OCI-LY3 (cell line): ENCODE measurements around the gene DCUN1D4.

Source experiments
- H2AFZ ChIP-seq: fragments of 200-600, 300-600 bp; shearing (Covaris generic); 2 replicates; pipeline ENCODE4 v1.6.0; 2014; ENCODE audit warnings: antibody characterized with exemption, low read depth, low read length
- H3K27ac ChIP-seq: fragments of 200-600, 300-600 bp; sonication (generic); 2 replicates; pipeline ENCODE4 v1.5.1; 2014; ENCODE audit warnings: mild to moderate bottlenecking, low read length, moderate library complexity, mixed read lengths
- H3K27me3 ChIP-seq: fragments of 200-600, 300-600 bp; sonication (generic); 2 replicates; pipeline ENCODE4 v1.6.1; 2014; ENCODE audit warnings: low read depth, low read length, mixed read lengths
- H3K36me3 ChIP-seq: fragments of 200-600, 300-600 bp; sonication (generic); replicated peaks from 2 replicates; pipeline ENCODE3; 2014; ENCODE audit warnings: low read depth, low read length, mixed read lengths
- H3K4me1 ChIP-seq: fragments of 300-600, 200-600 bp; sonication (generic); 2 replicates; pipeline ENCODE4 v1.6.1; 2014; ENCODE audit warnings: low read length, mixed read lengths
- H3K4me2 ChIP-seq: fragments of 200-600, 300-600 bp; sonication (generic); 2 replicates; pipeline ENCODE4 v1.6.1; 2014; ENCODE audit warnings: low read length, mixed read lengths
- H3K4me3 ChIP-seq: fragments of 300-600, 200-600 bp; sonication (generic); 2 replicates; pipeline ENCODE4 v1.5.1; 2014; ENCODE audit warnings: antibody characterized with exemption, mild to moderate bottlenecking, low read length, moderate library complexity
- H3K79me2 ChIP-seq: fragments of 300-600, 200-600 bp; shearing (Covaris generic); 2 replicates; pipeline ENCODE4 v1.6.1; 2014; ENCODE audit warnings: mild to moderate bottlenecking, low read length, mixed read lengths
- H3K9ac ChIP-seq: fragments of 300-600, 200-600 bp; shearing (Covaris generic); 2 replicates; pipeline ENCODE4 v1.6.0; 2014; ENCODE audit warnings: mild to moderate bottlenecking, low read length, moderate library complexity
- H3K9me3 ChIP-seq: fragments of 200-600, 300-600 bp; shearing (Covaris generic); 2 replicates; pipeline ENCODE4 v1.6.1; 2014; ENCODE audit warnings: low read length, mixed read lengths; ENCODE audit not compliant: insufficient read depth
- H4K20me1 ChIP-seq: fragments of 200-600, 300-600 bp; sonication (generic); 2 replicates; pipeline ENCODE4 v1.6.1; 2016; ENCODE audit warnings: low read length, mixed read lengths; ENCODE audit not compliant: insufficient read depth
- CTCF ChIP-seq: fragments of 200-600, 300-600 bp; sonication (generic); IDR thresholded peaks from 2 replicates; pipeline ENCODE4 v1.5.1; 2014; ENCODE audit warnings: antibody characterized with exemption, low read length, low read depth
- EZH2phosphoT487 ChIP-seq: fragments of 200-600 bp; shearing (Covaris generic); IDR thresholded peaks from 2 replicates; pipeline ENCODE4 v1.6.1; 2018; ENCODE audit warnings: antibody characterized with exemption, mixed run types, low read depth

DCUN1D4 gene

GRCh38 chr4:51842554-51843308, at the start of gene DCUN1D4:
DCUN1D4 (plus strand) TSS chr4:51843153; CDS start chr4:51843243, 90 bp downstream.
- Histone ChIP-seq H3K27ac (peak within 1 kb of the TSS; percentile 73), H3K4me1 (peaks cover 9% of the 10 kb centered on the region; the same call in 1 of the 2 replicates), H3K27me3 (no peaks in the 10 kb centered on the region), H3K4me3 (peak within 1 kb of the TSS; percentile 88), H3K79me2 (peaks cover 41% of the 10 kb centered on the region), H3K9ac (peak within 1 kb of the TSS; percentile 81), H3K9me3 (no peaks in the 10 kb centered on the region), H2AFZ (peak within 1 kb of the TSS; percentile 98), H3K4me2 (peak within 1 kb of the TSS; percentile 95), H3K36me3 (no peaks in the 10 kb centered on the region), H4K20me1 (0 out of 2 replicates have a peak, but pooled peaks cover 8% of the 10 kb centered on the region)
- TF ChIP-seq EZH2phosphoT487 (no peak), CTCF (no peak)

- no peaks in the 10 kb centered on the region for H3K79me2 ChIP-seq
- no peak for TF ChIP-seq CTCF
- TF ChIP-seq EZH2phosphoT487, result no peak
- H3K27me3 ChIP-seq, result no peaks in the 10 kb centered on the region
- peaks cover 4% of the 10 kb centered on the region; the same call in 1 of the 2 replicates for H3K9me3 ChIP-seq
- no peak overlapping the region for H3K9ac ChIP-seq
- H4K20me1 ChIP-seq, result no peaks in the 10 kb centered on the region
- no peaks in the 10 kb centered on the region for H3K36me3 ChIP-seq
- H3K4me1 ChIP-seq, result no peaks in the 10 kb centered on the region
- no peak overlapping the region for H3K4me2 ChIP-seq
- no peak overlapping the region for H3K27ac ChIP-seq
- H2AFZ ChIP-seq, result no peak overlapping the region
- no peak overlapping the region for H3K4me3 ChIP-seq
Measured at GRCh38 chr4:51820443-51821234, 22.3 kb upstream of the DCUN1D4 start.

GRCh38 chr4:51825341-51825740, 17.6 kb upstream of the DCUN1D4 start:
- no peaks in the 10 kb centered on the region for H3K79me2 ChIP-seq
- H4K20me1 ChIP-seq, result no peaks in the 10 kb centered on the region
- H3K36me3 ChIP-seq, result no peaks in the 10 kb centered on the region
- TF ChIP-seq EZH2phosphoT487, result no peak
- no peak for TF ChIP-seq CTCF
- no peaks in the 10 kb centered on the region for H3K4me1 ChIP-seq
- no peak overlapping the region for H3K27ac ChIP-seq
- H3K4me3 ChIP-seq, result no peak overlapping the region
- no peak overlapping the region for H2AFZ ChIP-seq
- peaks cover 4% of the 10 kb centered on the region; the same call in 1 of the 2 replicates for H3K9me3 ChIP-seq
- H3K27me3 ChIP-seq, result no peaks in the 10 kb centered on the region
- H3K4me2 ChIP-seq, result no peak overlapping the region
- no peak overlapping the region for H3K9ac ChIP-seq

GRCh38 chr4:51830156-51830720, 12.7 kb upstream of the DCUN1D4 start:
- Histone ChIP-seq H4K20me1 (no peaks in the 10 kb centered on the region), H3K4me1 (no peaks in the 10 kb centered on the region)
- TF ChIP-seq CTCF, result no peak
- TF ChIP-seq EZH2phosphoT487, result no peak

More at GRCh38 chr4:51830156-51830720, 12.7 kb upstream of the DCUN1D4 start:
- Histone ChIP-seq H3K9me3 (no peaks in the 10 kb centered on the region), H3K27ac (no peak overlapping the region), H3K9ac (no peak overlapping the region), H3K36me3 (no peaks in the 10 kb centered on the region), H2AFZ (no peak overlapping the region), H3K4me2 (no peak overlapping the region), H3K27me3 (no peaks in the 10 kb centered on the region), H3K4me3 (no peak overlapping the region), H3K79me2 (no peaks in the 10 kb centered on the region)
